Left ventricle myocardium inferior (tissue), 1 donor: Measurements from ENCODE around the gene RAMP3. TPM values are rescaled to one million over a fixed set of nuclear protein-coding genes. Genes with fewer than 3 reads are reported as not detected.

Experiments used
- DNase-seq: peaks from one replicate; pipeline ENCODE4 v3.0.0-alpha.2; 2020
- H3K27ac ChIP-seq: fragments of 200-600 bp; replicated peaks from 2 replicates; pipeline ENCODE4 v1.8.0; 2021
- H3K27me3 ChIP-seq: fragments of 200-600 bp; 2 replicates; pipeline ENCODE4 v1.8.0; 2021; ENCODE audit warnings: low read depth
- H3K36me3 ChIP-seq: fragments of 200-600 bp; 2 replicates; pipeline ENCODE4 v1.8.0; 2021
- H3K4me1 ChIP-seq: fragments of 200-600 bp; 2 replicates; pipeline ENCODE4 v1.8.0; 2021
- H3K4me3 ChIP-seq: fragments of 200-600 bp; 2 replicates; pipeline ENCODE4 v1.8.0; 2021; ENCODE audit warnings: mild to moderate bottlenecking, moderate library complexity
- H3K9me3 ChIP-seq: fragments of 200-600 bp; replicated peaks from 2 replicates; pipeline ENCODE4 v1.8.0; 2021
- CTCF ChIP-seq: fragments of 200-600 bp; IDR thresholded peaks from 2 replicates; pipeline ENCODE4 v1.8.0; 2021; ENCODE audit warnings: antibody characterized with exemption, mild to moderate bottlenecking, borderline replicate concordance
- intact Hi-C: fragments of 100-400 bp; cut with micrococcal nuclease; formaldehyde crosslinking; loops from one replicate; pipeline ENCODE4 v1.11.0; 2022
- total RNA-seq: library from RNA; stranded (reverse); fragmentation: NEBNext Ultra II Directional; extraction: Animal tissue kit (Norgen Biotek cat#: 25700); gene quantifications from one replicate; pipeline ENCODE4 v1.2.1, GENCODE V29; 2021
- donor health status: DM: no; HTN: yes; CAD: no; lungs with severe emphysema.

Gene RAMP3
- total RNA-seq, 1 donor from 2014 or later = 30.7 TPM

GRCh38 chr7:45211958-45212357 lies 54.4 kb downstream of the RAMP3 start:
- intact Hi-C loops = no loop called here
- Histone ChIP-seq H3K4me1 (peaks cover 32% of the 10 kb centered on the region), H3K9me3 (peaks cover 5% of the 10 kb centered on the region), H3K4me3 (no peak overlapping the region), H3K27me3 (peaks cover 46% of the 10 kb centered on the region), H3K36me3 (no peaks in the 10 kb centered on the region), H3K27ac (peak overlapping the region; percentile 76)
- no peak for DNase-seq
- no peak for TF ChIP-seq CTCF

GRCh38 chr7:45212606-45213005 lies 55.0 kb downstream of the RAMP3 start:
- Histone ChIP-seq H3K36me3 (no peaks in the 10 kb centered on the region), H3K4me3 (no peak overlapping the region), H3K27ac (no peak overlapping the region), H3K9me3 (peaks cover 5% of the 10 kb centered on the region), H3K27me3 (peaks cover 53% of the 10 kb centered on the region), H3K4me1 (peaks cover 32% of the 10 kb centered on the region)
- intact Hi-C loops = no loop called here
- no peak for DNase-seq
- no peak for TF ChIP-seq CTCF

GRCh38 chr7:45215601-45216062 lies 58.0 kb downstream of the RAMP3 start:
- intact Hi-C loops = no loop called here
- H3K4me3 ChIP-seq = no peak overlapping the region
- peaks cover 68% of the 10 kb centered on the region for H3K27me3 ChIP-seq
- peaks cover 11% of the 10 kb centered on the region for H3K4me1 ChIP-seq
- H3K27ac ChIP-seq = no peak overlapping the region
- DNase-seq = no peak
- TF ChIP-seq CTCF = no peak
- no peaks in the 10 kb centered on the region for H3K36me3 ChIP-seq
- peaks cover 5% of the 10 kb centered on the region for H3K9me3 ChIP-seq

- no peak for DNase-seq
- Histone ChIP-seq H3K36me3 (no peaks in the 10 kb centered on the region), H3K27ac (no peak overlapping the region), H3K4me3 (no peak overlapping the region), H3K27me3 (peaks cover 68% of the 10 kb centered on the region), H3K4me1 (peaks cover 11% of the 10 kb centered on the region), H3K9me3 (peaks cover 5% of the 10 kb centered on the region)
- no peak for TF ChIP-seq CTCF
- intact Hi-C loops = no loop called here
Observed at GRCh38 chr7:45216181-45216580, 58.6 kb downstream of the RAMP3 start.

GRCh38 chr7:45216622-45217165 lies 59.1 kb downstream of the RAMP3 start:
- H3K4me1 ChIP-seq = peaks cover 7% of the 10 kb centered on the region
- H3K27me3 ChIP-seq = peaks cover 68% of the 10 kb centered on the region
- H3K36me3 ChIP-seq = no peaks in the 10 kb centered on the region
- no peak overlapping the region for H3K4me3 ChIP-seq
- peaks cover 5% of the 10 kb centered on the region for H3K9me3 ChIP-seq
- no peak for TF ChIP-seq CTCF
- intact Hi-C loops = no loop called here
- H3K27ac ChIP-seq = no peak overlapping the region
- no peak for DNase-seq
